RPMI7951 (cell line): ENCODE results near the gene NPAS1. TPM values are rescaled to one million over a fixed set of nuclear protein-coding genes. Genes with fewer than 3 reads are reported as not detected.

Experiments
- DNase-seq: peaks from one replicate; pipeline ENCODE4 v3.0.0-alpha.2; 2012; ENCODE audit warnings: low read depth
- total RNA-seq: library from RNA; depleted of rRNA; stranded (reverse); fragments of >200 nt; shearing (Covaris generic); gene quantifications from 2 replicates; pipeline ENCODE4 v1.2.3, GENCODE V29; 2014

Gene NPAS1
- total RNA-seq, 1 experiment from 2014 or later, result not detected

GRCh38 chr19:47020132-47020805, 632 bp downstream of the NPAS1 start:
- DNase-seq, result no peak

GRCh38 chr19:47020992-47021496, 1.4 kb downstream of the NPAS1 start:
- DNase-seq, result no peak

GRCh38 chr19:47021536-47022139, 2.0 kb downstream of the NPAS1 start:
- DNase-seq, result no peak

GRCh38 chr19:47022140-47022536, 2.5 kb downstream of the NPAS1 start:
- no peak for DNase-seq

GRCh38 chr19:47022541-47023447, 3.2 kb downstream of the NPAS1 start:
- no peak for DNase-seq

- DNase-seq, result no peak
Measured at GRCh38 chr19:47023448-47023794, 3.8 kb downstream of the NPAS1 start.

GRCh38 chr19:47024502-47024901, 4.9 kb downstream of the NPAS1 start:
- DNase-seq, result no peak

GRCh38 chr19:47026156-47026555, 6.5 kb downstream of the NPAS1 start:
- no peak for DNase-seq

GRCh38 chr19:47026889-47027288, 7.3 kb downstream of the NPAS1 start:
- DNase-seq, result no peak

GRCh38 chr19:47027586-47028088, 8.0 kb downstream of the NPAS1 start:
- no peak for DNase-seq

GRCh38 chr19:47028195-47028601, 8.6 kb downstream of the NPAS1 start:
- no peak for DNase-seq

GRCh38 chr19:47032171-47032811, 12.7 kb downstream of the NPAS1 start:
- no peak for DNase-seq

- peak; percentile 75 for DNase-seq
Measured at GRCh38 chr19:47035127-47036096, 15.8 kb downstream of the NPAS1 start.

GRCh38 chr19:47036097-47036651, 16.5 kb downstream of the NPAS1 start:
- peak; percentile 43 for DNase-seq

GRCh38 chr19:47037766-47038165, 18.1 kb downstream of the NPAS1 start:
- DNase-seq, result no peak

- no peak for DNase-seq
Measured at GRCh38 chr19:47039239-47039874, 19.7 kb downstream of the NPAS1 start.

- no peak for DNase-seq
Measured at GRCh38 chr19:47040869-47041268, 21.2 kb downstream of the NPAS1 start.

- DNase-seq, result no peak
Measured at GRCh38 chr19:47044946-47045866, 25.6 kb downstream of the NPAS1 start.
